Urinary bladder (tissue), 4 donors: ENCODE data around the gene ZNF688. TPM values are rescaled to one million over a fixed set of nuclear protein-coding genes. Genes with fewer than 3 reads are reported as not detected.
"Not testable (repeated sequence)": the region's sequence is repeated elsewhere in the genome, so short reads cannot be mapped to it uniquely, and the experiment has no call there.

Experiments
- DNase-seq: peaks from one replicate; pipeline ENCODE4 v3.0.0-alpha.2; 2015; ENCODE audit errors: extremely low spot score
- H3K27ac ChIP-seq: one replicate; pipeline ENCODE4 v1.5.1; 2013; ENCODE audit warnings: low read depth, mild to moderate bottlenecking, moderate library complexity
- H3K36me3 ChIP-seq: one replicate; pipeline ENCODE4 v1.6.1; 2013; ENCODE audit warnings: mild to moderate bottlenecking, moderate library complexity; ENCODE audit not compliant: insufficient read depth
- H3K4me1 ChIP-seq: one replicate; pipeline ENCODE4 v1.6.1; 2013; ENCODE audit warnings: mild to moderate bottlenecking, moderate library complexity; ENCODE audit not compliant: insufficient read depth
- H3K4me3 ChIP-seq: one replicate; pipeline ENCODE4 v1.5.1; 2013; ENCODE audit warnings: low read depth, low read length
- WGBS: extraction: QIAGEN DNeasy Blood & Tissue Kit; methylation state at CpG from one replicate; pipeline ENCODE4 v1.1.7; 2013; 5-methylcytosine and 5-hydroxymethylcytosine counted together
- polyA plus RNA-seq: library from polyadenylated mRNA; stranded (reverse); fragments of 200-250 nt; gene quantifications from one replicate; pipeline ENCODE4 v1.2.3, GENCODE V29; 2013
- total RNA-seq: library from RNA; depleted of rRNA; stranded (reverse); fragments of >200 nt; gene quantifications from one replicate; pipeline ENCODE4 v1.2.3, GENCODE V29; 2014
- donor health status: healthy with polysubstance abuse.
- donor health status: healthy.

The ZNF688 gene
- total and polyA plus RNA-seq, 2 donors, result 10.0 to 15.6 TPM

GRCh38 chr16:30540916-30541464, 30.5 kb downstream of the ZNF688 start:
- not testable (repeated sequence) for DNase-seq, H3K36me3 ChIP-seq, H3K4me3 ChIP-seq, H3K27ac ChIP-seq, H3K4me1 ChIP-seq
- WGBS, result 70% methylated on average over 9 of the region's 9 CpGs

- H3K27ac ChIP-seq, DNase-seq, H3K4me1 ChIP-seq, H3K36me3 ChIP-seq, H3K4me3 ChIP-seq: not testable (repeated sequence)
- 94% methylated on average over 13 of the region's 13 CpGs for WGBS
Measured at GRCh38 chr16:30539986-30540526, 31.5 kb downstream of the ZNF688 start.

DNA sequence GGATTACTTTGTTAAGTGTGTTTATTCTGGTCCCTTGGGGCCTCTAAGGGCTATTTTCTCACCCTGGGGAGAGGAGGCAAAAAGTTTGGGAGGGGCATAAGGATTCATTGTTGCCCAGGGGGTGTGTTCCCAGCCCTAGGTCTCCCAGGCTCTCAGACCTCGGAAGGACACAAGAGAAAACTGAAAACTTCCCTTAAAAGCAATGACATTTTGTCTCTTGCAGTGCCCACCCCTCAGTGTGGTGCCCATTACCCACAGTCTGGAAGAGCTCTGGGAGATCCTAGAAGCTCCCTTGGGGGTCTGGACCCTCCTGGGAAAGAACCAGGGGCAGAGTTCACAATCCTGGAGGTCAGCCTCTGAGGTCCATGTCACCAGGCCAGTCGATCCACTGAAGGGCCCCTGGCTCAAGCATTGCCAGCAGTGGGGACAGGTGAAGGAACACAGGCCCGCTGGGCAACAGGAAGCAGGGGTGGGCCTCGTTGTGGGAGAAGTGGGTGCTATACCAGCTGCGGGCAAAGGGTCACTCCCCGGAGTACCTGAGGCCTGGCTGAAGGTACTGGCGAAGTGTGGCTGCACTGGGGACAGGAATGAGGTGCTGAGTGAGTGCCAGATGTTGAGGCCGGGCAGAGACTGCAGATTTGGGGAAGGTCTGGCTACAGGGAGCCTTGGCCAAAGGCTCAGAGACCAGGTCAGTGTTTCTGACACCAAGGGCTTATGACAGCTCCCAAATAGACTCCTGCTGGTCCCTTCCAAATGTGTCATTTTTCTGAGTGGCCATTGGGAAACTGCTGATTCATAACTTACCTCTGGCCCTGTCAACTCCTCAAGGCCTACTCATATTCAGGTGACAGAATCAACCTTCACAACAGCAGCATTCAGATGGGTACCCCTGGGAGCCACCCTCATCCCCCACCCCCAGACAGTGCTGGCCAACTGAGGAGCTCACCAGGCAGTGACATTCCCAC, 32.2 kb downstream of the ZNF688 start:
- no peak for DNase-seq
- Histone ChIP-seq H3K4me3 (no peak overlapping the region), H3K36me3 (no peaks in the 10 kb centered on the region), H3K4me1 (no peaks in the 10 kb centered on the region), H3K27ac (no peak overlapping the region)
- WGBS, result 86% methylated on average over 8 of the region's 8 CpGs

DNA sequence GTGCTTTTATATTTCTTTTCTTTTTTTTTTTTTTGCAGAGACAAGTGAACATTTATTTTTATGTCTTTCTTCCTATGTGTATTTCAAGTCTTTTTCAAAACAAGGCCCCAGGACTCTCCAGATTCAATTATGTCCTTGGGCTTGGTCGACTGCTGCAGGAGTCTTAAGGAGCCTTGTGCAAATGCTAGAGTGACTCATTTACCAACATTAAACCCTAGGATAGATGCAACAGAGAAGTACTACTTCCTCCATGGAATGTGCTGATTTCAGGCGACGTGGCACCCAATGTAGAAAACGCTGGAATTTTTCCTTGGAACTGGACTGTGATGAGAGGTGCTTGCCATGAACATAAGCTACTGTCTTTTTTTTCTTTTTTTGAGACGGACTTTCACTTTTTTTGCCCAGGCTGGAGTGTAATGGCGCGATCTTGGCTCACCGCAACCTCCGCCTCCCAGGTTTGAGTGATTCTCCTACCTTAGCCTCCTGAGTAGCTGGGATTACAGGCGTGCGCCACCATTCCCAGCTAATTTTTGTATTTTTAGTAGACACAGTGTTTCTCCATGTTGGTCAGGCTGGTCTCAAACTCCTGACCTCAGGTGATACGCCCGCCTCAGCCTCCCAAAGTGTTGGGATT, 35.0 kb downstream of the ZNF688 start:
- H3K4me1 ChIP-seq, H3K4me3 ChIP-seq, DNase-seq, H3K36me3 ChIP-seq, H3K27ac ChIP-seq: not testable (repeated sequence)
- WGBS, result 93% methylated on average over 13 of the region's 13 CpGs

DNA sequence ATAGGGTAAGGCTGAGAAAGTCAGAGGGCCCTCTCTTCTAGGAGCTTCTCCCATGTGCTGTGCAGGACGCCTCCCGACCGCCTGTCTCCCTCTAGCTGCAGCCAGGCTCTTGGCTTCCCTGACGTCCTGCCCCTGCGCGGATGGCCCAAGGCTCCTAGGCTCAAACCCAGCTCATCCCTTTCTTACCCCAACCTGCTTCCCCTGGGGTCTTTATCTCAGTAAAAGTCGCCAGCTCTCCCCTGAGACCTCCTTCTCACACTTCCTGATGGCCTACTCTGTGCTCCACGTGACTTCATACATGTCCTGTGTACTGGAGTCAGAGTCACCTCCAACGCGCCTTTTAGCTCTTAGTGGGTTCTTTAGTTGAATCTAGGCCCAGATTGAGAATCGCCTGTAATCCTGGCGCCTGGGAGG, 35.7 kb downstream of the ZNF688 start:
- WGBS, result 23% methylated on average over 12 of the region's 12 CpGs
- Histone ChIP-seq H3K4me3 (peak overlapping the region; percentile 72), H3K36me3 (no peaks in the 10 kb centered on the region), H3K4me1 (peaks cover 4% of the 10 kb centered on the region), H3K27ac (no peak overlapping the region)
- DNase-seq, result peak; percentile 64

- peak overlapping the region; percentile 72 for H3K4me3 ChIP-seq
- H3K4me1 ChIP-seq, result peaks cover 4% of the 10 kb centered on the region
- no peak for DNase-seq
- 4% methylated on average over 18 of the region's 18 CpGs for WGBS
- H3K27ac ChIP-seq, result peak overlapping the region; percentile 40
- H3K36me3 ChIP-seq, result no peaks in the 10 kb centered on the region
Measured at GRCh38 chr16:30535106-30535776, 36.3 kb downstream of the ZNF688 start.

- peak; percentile 83 for DNase-seq
- Histone ChIP-seq H3K4me3 (peak within 1 kb of the TSS; percentile 72), H3K36me3 (no peaks in the 10 kb centered on the region), H3K4me1 (peaks cover 4% of the 10 kb centered on the region), H3K27ac (peak within 1 kb of the TSS; percentile 89)
- under 1% methylated on average over 70 of the region's 70 CpGs for WGBS
Measured at GRCh38 chr16:30534368-30535105, 37.0 kb downstream of the ZNF688 start, which contains the start of gene ZNF747. Gene ZNF747, minus strand, starts transcription at chr16:30534858. Its CDS starts 179 bp downstream, at chr16:30534679.

DNA sequence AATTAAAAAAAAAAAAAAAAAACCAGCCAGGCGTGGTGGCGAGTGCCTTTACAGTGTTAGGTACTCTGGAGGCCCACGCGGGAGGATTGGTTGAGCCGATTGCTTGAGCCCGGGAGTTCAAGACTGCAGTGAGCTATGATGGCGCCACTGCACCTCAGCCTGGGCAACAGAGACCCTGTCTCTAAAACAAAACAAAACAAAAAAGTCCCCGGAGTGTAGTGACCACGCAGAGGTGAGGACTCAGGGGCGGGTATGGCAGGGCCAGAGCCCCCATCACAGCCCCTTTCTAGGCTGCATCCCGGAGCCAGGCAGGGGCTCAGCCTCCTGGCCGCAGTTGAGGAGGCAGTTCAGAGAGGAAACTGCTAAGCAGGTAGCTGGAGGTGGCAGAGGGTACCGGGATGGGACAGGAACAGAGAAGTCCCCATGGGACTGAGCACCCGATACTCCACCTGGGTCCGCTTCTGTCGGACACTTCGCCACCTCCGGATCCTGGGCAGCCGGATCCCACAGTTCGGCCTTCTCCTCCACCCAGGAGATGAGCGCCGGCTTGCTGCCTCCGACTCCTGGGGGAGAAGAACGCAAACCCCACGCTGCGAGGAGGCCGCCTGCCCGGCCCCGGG, 37.7 kb downstream of the ZNF688 start:
- Histone ChIP-seq H3K4me3 (peak overlapping the region; percentile 72), H3K36me3 (no peaks in the 10 kb centered on the region), H3K4me1 (peaks cover 4% of the 10 kb centered on the region), H3K27ac (peak overlapping the region; percentile 89)
- WGBS, result 17% methylated on average over 29 of the region's 29 CpGs
- DNase-seq, result no peak

DNA sequence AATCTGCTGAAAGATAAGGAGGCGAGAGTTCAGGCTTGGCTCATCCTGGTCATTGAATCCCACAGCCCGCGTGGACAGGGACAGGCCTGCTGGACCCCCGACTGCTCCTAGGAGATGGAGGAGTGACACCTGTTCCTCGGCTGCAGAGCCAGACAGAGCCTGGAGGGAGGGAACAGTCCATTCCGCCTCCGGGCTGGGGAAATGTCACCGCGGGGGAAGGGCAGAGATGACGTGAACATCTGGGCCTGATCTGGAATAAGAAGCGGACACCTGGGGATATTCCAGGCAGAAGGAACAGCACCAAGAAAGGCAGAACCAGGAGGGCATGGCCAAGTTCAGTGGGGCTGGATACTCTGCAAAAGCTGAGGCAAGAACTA, 38.4 kb downstream of the ZNF688 start:
- Histone ChIP-seq H3K4me1 (peaks cover 4% of the 10 kb centered on the region), H3K27ac (no peak overlapping the region), H3K36me3 (no peaks in the 10 kb centered on the region), H3K4me3 (no peak overlapping the region)
- 69% methylated on average over 11 of the region's 11 CpGs for WGBS
- no peak for DNase-seq

DNA sequence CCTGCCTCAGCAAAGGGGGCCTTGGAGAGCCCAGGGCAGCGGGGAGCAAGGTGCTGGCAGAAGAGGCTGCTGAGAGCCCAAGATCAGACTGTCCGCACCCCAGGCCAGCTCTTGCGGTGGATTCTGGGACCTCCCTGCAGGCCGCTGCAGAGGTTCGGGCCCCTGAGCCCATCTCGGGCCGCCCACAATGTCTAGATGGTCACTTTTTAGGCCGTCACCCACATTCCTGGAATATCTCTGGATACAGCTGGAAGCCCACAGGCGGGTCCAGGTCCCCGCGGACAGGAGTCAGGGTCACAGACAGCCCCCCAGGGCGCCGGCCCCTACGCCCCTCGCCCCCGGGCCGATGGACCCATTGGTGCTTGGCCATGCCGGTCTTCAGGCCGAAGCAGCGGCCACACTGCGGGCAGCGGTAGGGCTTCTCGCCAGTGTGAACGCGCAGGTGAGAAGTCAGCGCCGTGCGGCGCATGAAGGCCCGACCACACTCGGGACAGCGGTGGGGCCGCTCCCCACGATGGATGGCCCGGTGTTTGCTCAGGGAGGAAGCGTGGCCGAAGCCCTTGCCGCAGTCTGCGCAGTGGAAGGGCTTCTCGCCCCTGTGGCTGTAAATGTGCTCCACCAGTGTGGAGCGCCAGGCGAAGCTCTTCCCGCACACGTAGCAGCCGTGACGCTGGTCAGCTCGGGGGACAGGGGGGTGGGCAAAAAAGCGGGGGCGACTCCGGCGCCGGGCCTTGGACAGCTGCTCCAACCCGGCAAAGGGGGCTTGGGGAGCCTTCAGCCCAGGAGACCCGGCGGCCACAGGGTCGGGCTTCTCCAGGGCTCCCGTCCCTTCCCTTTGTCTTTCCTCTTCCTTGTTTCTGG, 39.0 kb downstream of the ZNF688 start:
- WGBS, result 94% methylated on average over 57 of the region's 57 CpGs

GRCh38 chr16:30530163-30531037, 41.1 kb downstream of the ZNF688 start:
- no peak for DNase-seq
- H3K27ac ChIP-seq, result no peak overlapping the region
- H3K4me3 ChIP-seq, result no peak overlapping the region
- WGBS, result 81% methylated on average over 13 of the region's 13 CpGs
- H3K4me1 ChIP-seq, result peaks cover 4% of the 10 kb centered on the region
- H3K36me3 ChIP-seq, result no peaks in the 10 kb centered on the region

More for the DNA sequence above, 39.0 kb downstream of the ZNF688 start:
- H3K4me1 ChIP-seq, result peaks cover 4% of the 10 kb centered on the region
- H3K27ac ChIP-seq, result no peak overlapping the region
- H3K4me3 ChIP-seq, result no peak overlapping the region
- H3K36me3 ChIP-seq, result no peaks in the 10 kb centered on the region
- DNase-seq, result no peak
